ENCODE results near the gene UQCRC2.
"Not testable (repeated sequence)": the region's sequence is repeated elsewhere in the genome, so short reads cannot be mapped to it uniquely, and the experiment has no call there.

- TF ChIP-seq POLR2A (IDR thresholded peaks at IDR 0.05): not testable (repeated sequence)
- TF ChIP-seq, protein P1, sequence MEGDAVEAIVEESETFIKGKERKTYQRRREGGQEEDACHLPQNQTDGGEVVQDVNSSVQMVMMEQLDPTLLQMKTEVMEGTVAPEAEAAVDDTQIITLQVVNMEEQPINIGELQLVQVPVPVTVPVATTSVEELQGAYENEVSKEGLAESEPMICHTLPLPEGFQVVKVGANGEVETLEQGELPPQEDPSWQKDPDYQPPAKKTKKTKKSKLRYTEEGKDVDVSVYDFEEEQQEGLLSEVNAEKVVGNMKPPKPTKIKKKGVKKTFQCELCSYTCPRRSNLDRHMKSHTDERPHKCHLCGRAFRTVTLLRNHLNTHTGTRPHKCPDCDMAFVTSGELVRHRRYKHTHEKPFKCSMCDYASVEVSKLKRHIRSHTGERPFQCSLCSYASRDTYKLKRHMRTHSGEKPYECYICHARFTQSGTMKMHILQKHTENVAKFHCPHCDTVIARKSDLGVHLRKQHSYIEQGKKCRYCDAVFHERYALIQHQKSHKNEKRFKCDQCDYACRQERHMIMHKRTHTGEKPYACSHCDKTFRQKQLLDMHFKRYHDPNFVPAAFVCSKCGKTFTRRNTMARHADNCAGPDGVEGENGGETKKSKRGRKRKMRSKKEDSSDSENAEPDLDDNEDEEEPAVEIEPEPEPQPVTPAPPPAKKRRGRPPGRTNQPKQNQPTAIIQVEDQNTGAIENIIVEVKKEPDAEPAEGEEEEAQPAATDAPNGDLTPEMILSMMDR (IDR thresholded peaks at IDR 0.05): not testable (repeated sequence)
These were observed 71.6 kb downstream of the UQCRC2 start for GRCh38 chr16:22024785-22025184.
